ENCODE measurements around the gene ACTA1. TPM values are rescaled to one million over a fixed set of nuclear protein-coding genes. Genes with fewer than 3 reads are reported as not detected.

ACTA1 gene
- total RNA-seq = under 1 TPM; 0.08 to 0.33 TPM
- polyA plus RNA-seq = under 1 TPM in 1 of 2 donors, not detected in 1; 0.06 TPM

DNA sequence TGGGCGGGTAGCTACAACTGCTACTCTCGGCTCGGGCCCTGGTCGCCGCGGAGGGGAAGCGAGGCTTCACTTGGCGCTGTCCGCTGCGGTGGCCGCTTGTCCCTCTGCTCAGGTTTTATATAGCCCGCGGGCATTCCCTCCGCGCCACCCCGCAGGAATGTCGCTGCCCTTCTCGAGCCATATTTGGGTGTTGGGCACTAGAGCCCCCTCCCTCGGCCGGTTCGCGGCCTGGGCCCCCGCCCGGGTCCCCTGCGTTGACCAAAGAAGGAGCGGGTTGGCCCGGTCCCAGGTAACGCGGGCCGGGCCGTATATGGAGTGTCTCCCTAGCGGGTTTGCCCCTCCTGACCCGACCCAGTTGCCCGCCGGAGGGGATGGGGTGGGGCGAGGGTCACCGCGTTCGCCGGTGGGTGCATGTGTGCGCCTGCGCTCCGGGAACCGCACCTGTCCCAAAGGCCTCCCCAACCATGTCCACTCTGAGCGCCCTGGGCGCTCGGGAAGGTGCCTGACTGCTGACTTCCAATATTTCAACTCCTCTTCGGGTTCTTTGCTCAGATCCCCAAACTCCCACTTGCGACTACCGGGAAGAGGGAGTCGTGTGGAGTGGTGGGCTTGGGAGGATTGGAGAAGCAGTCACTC, at the start of gene ACTA1:
Gene ACTA1, minus strand, starts transcription at position 90 of the 636 bp plus-strand sequence. CDS start 979 bp downstream, outside the sequence.
- no peak within 1 kb of the TSS for H3K4me3 ChIP-seq (ENCODE audit: low read depth in 1 of 3, low read length in 3 of 3)
- no peak for DNase-seq (ENCODE audit: low spot score)
- WGBS = 3% methylated on average over 51 of the region's 51 CpGs
- no peaks in the 10 kb centered on the region for H3K9me3 ChIP-seq (ENCODE audit: control insufficient read depth in 4 of 4, low read length in 3 of 4)
- TF ChIP-seq HNF4A (conservative IDR thresholded peaks at IDR 0.05) (no peak), GABPA (IDR thresholded peaks at IDR 0.05 in 1 of 2, conservative IDR thresholded peaks at IDR 0.05 in 1 of 2) (no peak), FOXA2 (IDR thresholded peaks at IDR 0.05) (no peak), NR2F2 (IDR thresholded peaks at IDR 0.05) (no peak), JUND (IDR thresholded peaks at IDR 0.05) (no peak), RXRA (IDR thresholded peaks at IDR 0.05) (no peak), FOXA1 (IDR thresholded peaks at IDR 0.05) (no peak), SP1 (IDR thresholded peaks at IDR 0.05) (no peak), HNF4G (IDR thresholded peaks at IDR 0.05) (no peak), YY1 (IDR thresholded peaks at IDR 0.05) (no peak), RAD21 (IDR thresholded peaks at IDR 0.05) (no peak), EGR1 (IDR thresholded peaks at IDR 0.05; ENCODE audit: low read depth in 2 of 2) (no peak), TAF1 (conservative IDR thresholded peaks at IDR 0.05) (no peak)
- TF ChIP-seq, protein P1, sequence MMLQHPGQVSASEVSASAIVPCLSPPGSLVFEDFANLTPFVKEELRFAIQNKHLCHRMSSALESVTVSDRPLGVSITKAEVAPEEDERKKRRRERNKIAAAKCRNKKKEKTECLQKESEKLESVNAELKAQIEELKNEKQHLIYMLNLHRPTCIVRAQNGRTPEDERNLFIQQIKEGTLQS (IDR thresholded peaks at IDR 0.05) = no peak
- TF ChIP-seq, protein P2, sequence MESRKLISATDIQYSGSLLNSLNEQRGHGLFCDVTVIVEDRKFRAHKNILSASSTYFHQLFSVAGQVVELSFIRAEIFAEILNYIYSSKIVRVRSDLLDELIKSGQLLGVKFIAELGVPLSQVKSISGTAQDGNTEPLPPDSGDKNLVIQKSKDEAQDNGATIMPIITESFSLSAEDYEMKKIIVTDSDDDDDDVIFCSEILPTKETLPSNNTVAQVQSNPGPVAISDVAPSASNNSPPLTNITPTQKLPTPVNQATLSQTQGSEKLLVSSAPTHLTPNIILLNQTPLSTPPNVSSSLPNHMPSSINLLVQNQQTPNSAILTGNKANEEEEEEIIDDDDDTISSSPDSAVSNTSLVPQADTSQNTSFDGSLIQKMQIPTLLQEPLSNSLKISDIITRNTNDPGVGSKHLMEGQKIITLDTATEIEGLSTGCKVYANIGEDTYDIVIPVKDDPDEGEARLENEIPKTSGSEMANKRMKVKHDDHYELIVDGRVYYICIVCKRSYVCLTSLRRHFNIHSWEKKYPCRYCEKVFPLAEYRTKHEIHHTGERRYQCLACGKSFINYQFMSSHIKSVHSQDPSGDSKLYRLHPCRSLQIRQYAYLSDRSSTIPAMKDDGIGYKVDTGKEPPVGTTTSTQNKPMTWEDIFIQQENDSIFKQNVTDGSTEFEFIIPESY (IDR thresholded peaks at IDR 0.05) = no peak
- TF ChIP-seq, protein P3, sequence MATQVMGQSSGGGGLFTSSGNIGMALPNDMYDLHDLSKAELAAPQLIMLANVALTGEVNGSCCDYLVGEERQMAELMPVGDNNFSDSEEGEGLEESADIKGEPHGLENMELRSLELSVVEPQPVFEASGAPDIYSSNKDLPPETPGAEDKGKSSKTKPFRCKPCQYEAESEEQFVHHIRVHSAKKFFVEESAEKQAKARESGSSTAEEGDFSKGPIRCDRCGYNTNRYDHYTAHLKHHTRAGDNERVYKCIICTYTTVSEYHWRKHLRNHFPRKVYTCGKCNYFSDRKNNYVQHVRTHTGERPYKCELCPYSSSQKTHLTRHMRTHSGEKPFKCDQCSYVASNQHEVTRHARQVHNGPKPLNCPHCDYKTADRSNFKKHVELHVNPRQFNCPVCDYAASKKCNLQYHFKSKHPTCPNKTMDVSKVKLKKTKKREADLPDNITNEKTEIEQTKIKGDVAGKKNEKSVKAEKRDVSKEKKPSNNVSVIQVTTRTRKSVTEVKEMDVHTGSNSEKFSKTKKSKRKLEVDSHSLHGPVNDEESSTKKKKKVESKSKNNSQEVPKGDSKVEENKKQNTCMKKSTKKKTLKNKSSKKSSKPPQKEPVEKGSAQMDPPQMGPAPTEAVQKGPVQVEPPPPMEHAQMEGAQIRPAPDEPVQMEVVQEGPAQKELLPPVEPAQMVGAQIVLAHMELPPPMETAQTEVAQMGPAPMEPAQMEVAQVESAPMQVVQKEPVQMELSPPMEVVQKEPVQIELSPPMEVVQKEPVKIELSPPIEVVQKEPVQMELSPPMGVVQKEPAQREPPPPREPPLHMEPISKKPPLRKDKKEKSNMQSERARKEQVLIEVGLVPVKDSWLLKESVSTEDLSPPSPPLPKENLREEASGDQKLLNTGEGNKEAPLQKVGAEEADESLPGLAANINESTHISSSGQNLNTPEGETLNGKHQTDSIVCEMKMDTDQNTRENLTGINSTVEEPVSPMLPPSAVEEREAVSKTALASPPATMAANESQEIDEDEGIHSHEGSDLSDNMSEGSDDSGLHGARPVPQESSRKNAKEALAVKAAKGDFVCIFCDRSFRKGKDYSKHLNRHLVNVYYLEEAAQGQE (IDR thresholded peaks at IDR 0.05) = no peak
- TF ChIP-seq, protein P4, sequence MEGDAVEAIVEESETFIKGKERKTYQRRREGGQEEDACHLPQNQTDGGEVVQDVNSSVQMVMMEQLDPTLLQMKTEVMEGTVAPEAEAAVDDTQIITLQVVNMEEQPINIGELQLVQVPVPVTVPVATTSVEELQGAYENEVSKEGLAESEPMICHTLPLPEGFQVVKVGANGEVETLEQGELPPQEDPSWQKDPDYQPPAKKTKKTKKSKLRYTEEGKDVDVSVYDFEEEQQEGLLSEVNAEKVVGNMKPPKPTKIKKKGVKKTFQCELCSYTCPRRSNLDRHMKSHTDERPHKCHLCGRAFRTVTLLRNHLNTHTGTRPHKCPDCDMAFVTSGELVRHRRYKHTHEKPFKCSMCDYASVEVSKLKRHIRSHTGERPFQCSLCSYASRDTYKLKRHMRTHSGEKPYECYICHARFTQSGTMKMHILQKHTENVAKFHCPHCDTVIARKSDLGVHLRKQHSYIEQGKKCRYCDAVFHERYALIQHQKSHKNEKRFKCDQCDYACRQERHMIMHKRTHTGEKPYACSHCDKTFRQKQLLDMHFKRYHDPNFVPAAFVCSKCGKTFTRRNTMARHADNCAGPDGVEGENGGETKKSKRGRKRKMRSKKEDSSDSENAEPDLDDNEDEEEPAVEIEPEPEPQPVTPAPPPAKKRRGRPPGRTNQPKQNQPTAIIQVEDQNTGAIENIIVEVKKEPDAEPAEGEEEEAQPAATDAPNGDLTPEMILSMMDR (IDR thresholded peaks at IDR 0.05; ENCODE audit: low read depth, low read length, missing input control) = no peak
- TF ChIP-seq, protein P5, sequence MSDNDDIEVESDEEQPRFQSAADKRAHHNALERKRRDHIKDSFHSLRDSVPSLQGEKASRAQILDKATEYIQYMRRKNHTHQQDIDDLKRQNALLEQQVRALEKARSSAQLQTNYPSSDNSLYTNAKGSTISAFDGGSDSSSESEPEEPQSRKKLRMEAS (IDR thresholded peaks at IDR 0.05) = no peak
- H3K27me3 ChIP-seq (ENCODE audit: control insufficient read depth in 4 of 4, insufficient read depth in 4 of 4, low read length in 3 of 4) = peaks cover 6 to 24% (median 13%) of the 10 kb centered on the region in 4 donors
- H3K4me1 ChIP-seq (ENCODE audit: control insufficient read depth in 4 of 4, insufficient read depth in 4 of 4, low read length in 3 of 4) = peaks cover 2 to 21% (median 13%) of the 10 kb centered on the region in 4 donors
- H3K36me3 ChIP-seq (ENCODE audit: control insufficient read depth in 4 of 4, insufficient read depth in 3 of 4, low read depth in 1 of 4, low read length in 3 of 4) = no peaks in the 10 kb centered on the region
- H3K9ac ChIP-seq (ENCODE audit: low read depth in 1 of 2, low read length in 2 of 2) = no peak within 1 kb of the TSS
- H3K27ac ChIP-seq (ENCODE audit: low read depth in 1 of 2, low read length in 2 of 2) = no peak within 1 kb of the TSS
